ENCODE results near the gene PATZ1.
"Not testable (repeated sequence)": the region's sequence is repeated elsewhere in the genome, so short reads cannot be mapped to it uniquely, and the experiment has no call there.

GRCh38 chr22:31314220-31314619, 31.9 kb downstream of the PATZ1 start:
- not testable (repeated sequence) for TF ChIP-seq ZNF121 (tag by site-specific recombination; IDR thresholded peaks at IDR 0.05); ZNF292 (tag by site-specific recombination; IDR thresholded peaks at IDR 0.05; ENCODE audit: borderline replicate concordance, low read depth); ZNF391 (tag by site-specific recombination; IDR thresholded peaks at IDR 0.05; ENCODE audit: borderline replicate concordance, low read depth); REST (tag by site-specific recombination; IDR thresholded peaks at IDR 0.05); CTCF (tag by site-specific recombination; IDR thresholded peaks at IDR 0.05); ZNF660 (tag by site-specific recombination; IDR thresholded peaks at IDR 0.05); ZNF664 (tag by site-specific recombination; IDR thresholded peaks at IDR 0.05); TCF7L2 (IDR thresholded peaks at IDR 0.05; ENCODE audit: borderline replicate concordance, low read depth, low read length); ZNF174 (tag by site-specific recombination; IDR thresholded peaks at IDR 0.05); TSHZ1 (tag by site-specific recombination; IDR thresholded peaks at IDR 0.05; ENCODE audit: borderline replicate concordance)
